ENCODE results near the gene KCNH2. TPM values are rescaled to one million over a fixed set of nuclear protein-coding genes. Genes with fewer than 3 reads are reported as not detected.

KCNH2 gene
- total RNA-seq, 4 donors from 2014 or later: 0.19 to 2.5 (median 0.72) TPM

- Histone ChIP-seq H3K27me3 (peaks cover 0 to 98% (median 11%) of the 10 kb centered on the region in 4 donors), H3K9me3 (no peaks in the 10 kb centered on the region), H3K4me1 (peaks cover 15 to 70% (median 43%) of the 10 kb centered on the region in 3 donors), H3K27ac (peak overlapping the region; percentile 19 to 82 (median 62)), H3K4me3 (peak overlapping the region; percentile 12 to 63 (median 40)), H3K36me3 (no peaks in the 10 kb centered on the region)
- DNase-seq: no peak
- WGBS, 2 donors: 12 to 22% methylated on average over 7 to 15 of the region's 62 CpGs
- intact Hi-C loops (cut with DNase I): no loop called here
- TF ChIP-seq POLR2A (IDR thresholded peaks at IDR 0.05): no peak
- TF ChIP-seq, protein P1, sequence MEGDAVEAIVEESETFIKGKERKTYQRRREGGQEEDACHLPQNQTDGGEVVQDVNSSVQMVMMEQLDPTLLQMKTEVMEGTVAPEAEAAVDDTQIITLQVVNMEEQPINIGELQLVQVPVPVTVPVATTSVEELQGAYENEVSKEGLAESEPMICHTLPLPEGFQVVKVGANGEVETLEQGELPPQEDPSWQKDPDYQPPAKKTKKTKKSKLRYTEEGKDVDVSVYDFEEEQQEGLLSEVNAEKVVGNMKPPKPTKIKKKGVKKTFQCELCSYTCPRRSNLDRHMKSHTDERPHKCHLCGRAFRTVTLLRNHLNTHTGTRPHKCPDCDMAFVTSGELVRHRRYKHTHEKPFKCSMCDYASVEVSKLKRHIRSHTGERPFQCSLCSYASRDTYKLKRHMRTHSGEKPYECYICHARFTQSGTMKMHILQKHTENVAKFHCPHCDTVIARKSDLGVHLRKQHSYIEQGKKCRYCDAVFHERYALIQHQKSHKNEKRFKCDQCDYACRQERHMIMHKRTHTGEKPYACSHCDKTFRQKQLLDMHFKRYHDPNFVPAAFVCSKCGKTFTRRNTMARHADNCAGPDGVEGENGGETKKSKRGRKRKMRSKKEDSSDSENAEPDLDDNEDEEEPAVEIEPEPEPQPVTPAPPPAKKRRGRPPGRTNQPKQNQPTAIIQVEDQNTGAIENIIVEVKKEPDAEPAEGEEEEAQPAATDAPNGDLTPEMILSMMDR (IDR thresholded peaks at IDR 0.05): no peak
Measured at GRCh38 chr7:150977382-150978125, 567 bp downstream of the KCNH2 start.

GRCh38 chr7:150976529-150977381 is 1.4 kb downstream of the KCNH2 start:
- WGBS, 2 donors: 28 to 43% methylated on average over 2 to 7 of the region's 13 CpGs
- Histone ChIP-seq H3K36me3 (no peaks in the 10 kb centered on the region), H3K4me3 (peak overlapping the region in 2 of 4 donors; percentile 46 to 63), H3K27me3 (peaks cover 0 to 98% (median 11%) of the 10 kb centered on the region in 4 donors), H3K4me1 (peaks cover 15 to 78% (median 43%) of the 10 kb centered on the region in 3 donors), H3K27ac (peak overlapping the region in 3 of 4 donors; percentile 63 to 82 (median 74)), H3K9me3 (no peaks in the 10 kb centered on the region)
- TF ChIP-seq, protein P1 (IDR thresholded peaks at IDR 0.05): no peak
- TF ChIP-seq POLR2A (IDR thresholded peaks at IDR 0.05): no peak
- intact Hi-C loops (cut with DNase I): no loop called here
- no peak for DNase-seq

GRCh38 chr7:150975536-150976319 is 2.4 kb downstream of the KCNH2 start:
- Histone ChIP-seq H3K36me3 (no peaks in the 10 kb centered on the region), H3K27ac (peak overlapping the region in 3 of 4 donors; percentile 63 to 79 (median 74)), H3K4me3 (peak overlapping the region in 3 of 4 donors; percentile 37 to 62 (median 42)), H3K9me3 (no peaks in the 10 kb centered on the region), H3K4me1 (peaks cover 15 to 86% (median 43%) of the 10 kb centered on the region in 3 donors), H3K27me3 (peaks cover 0 to 98% (median 11%) of the 10 kb centered on the region in 4 donors)
- intact Hi-C loops (cut with DNase I): no loop called here
- no peak for DNase-seq
- 64 to 69% methylated on average over 3 to 5 of the region's 9 CpGs for WGBS, 2 donors
- TF ChIP-seq POLR2A (IDR thresholded peaks at IDR 0.05): no peak
- TF ChIP-seq, protein P1 (IDR thresholded peaks at IDR 0.05): no peak

GRCh38 chr7:150974468-150975391 is 3.4 kb downstream of the KCNH2 start:
- TF ChIP-seq, protein P1 (IDR thresholded peaks at IDR 0.05): peak in 5 of 6 experiments; percentile 8 to 29 (median 22)
- TF ChIP-seq POLR2A (IDR thresholded peaks at IDR 0.05): peak in 2 of 4 donors; percentile 16 to 44
- Histone ChIP-seq H3K36me3 (no peaks in the 10 kb centered on the region), H3K4me3 (peak overlapping the region; percentile 18 to 62 (median 40)), H3K27me3 (peaks cover 0 to 97% (median 11%) of the 10 kb centered on the region in 4 donors), H3K4me1 (peaks cover 15 to 84% (median 43%) of the 10 kb centered on the region in 3 donors), H3K9me3 (no peaks in the 10 kb centered on the region), H3K27ac (peak overlapping the region; percentile 16 to 79 (median 68))
- no peak for DNase-seq
- WGBS, 2 donors: 9 to 30% methylated on average over 6 of the region's 89 CpGs
- intact Hi-C loops (cut with DNase I): no loop called here
